ENCODE results near the gene SP140. TPM values are rescaled to one million over a fixed set of nuclear protein-coding genes. Genes with fewer than 3 reads are reported as not detected.

SP140 gene
- under 1 TPM; 0.32 to 0.59 (median 0.49) TPM for total RNA-seq
- under 1 TPM; 0.19 to 0.35 (median 0.23) TPM for polyA plus RNA-seq
- long read RNA-seq, donor 1, partial matches to known transcripts = 0 of 1 reads
- long read RNA-seq, donor 1, other reads (novel, unspliced or antisense) = 1 of 1 reads
- long read RNA-seq, donor 2, partial matches to known transcripts = 0 of 1 reads
- long read RNA-seq, donor 2, other reads (novel, unspliced or antisense) = 1 of 1 reads

- Histone ChIP-seq H3K9me3 (no peaks in the 10 kb centered on the region), H3K4me3 (no peak within 1 kb of the TSS), H3K4me1 (no peaks in the 10 kb centered on the region), H3K36me3 (ENCODE audit: insufficient read depth in 1 of 2, low read depth in 1 of 2) (no peaks in the 10 kb centered on the region), H3K27me3 (ENCODE audit: insufficient read depth in 3 of 3, low read length in 2 of 3) (no peaks in the 10 kb centered on the region), H3K27ac (no peak within 1 kb of the TSS)
- ATAC-seq (no peak), DNase-seq (peak in 1 of 2 donors; percentile 49)
- TF ChIP-seq CTCF (IDR thresholded peaks at IDR 0.05) = no peak
- intact Hi-C loops (cut with DNase I) = no loop called here
- WGBS, 3 donors = 74 to 79% (median 78%) methylated on average over 8 of the region's 8 CpGs
Observed at GRCh38 chr2:230225486-230225885, at the start of gene SP140. SP140 (plus strand) TSS chr2:230225736; CDS start chr2:230225845, 109 bp downstream.

GRCh38 chr2:230176996-230177395 is 48.5 kb upstream of the SP140 start:
- Histone ChIP-seq H3K4me3 (no peak overlapping the region), H3K4me1 (no peaks in the 10 kb centered on the region), H3K27me3 (ENCODE audit: insufficient read depth in 3 of 3, low read length in 2 of 3) (no peaks in the 10 kb centered on the region), H3K36me3 (ENCODE audit: insufficient read depth in 1 of 2, low read depth in 1 of 2) (peaks cover 0 to 49% of the 10 kb centered on the region in 2 donors), H3K9me3 (no peaks in the 10 kb centered on the region), H3K27ac (no peak overlapping the region)
- ATAC-seq (no peak), DNase-seq (no peak)
- 73 to 81% (median 76%) methylated on average over 3 of the region's 3 CpGs for WGBS, 3 donors
- intact Hi-C loops (cut with DNase I) = no loop called here
- TF ChIP-seq CTCF (IDR thresholded peaks at IDR 0.05) = no peak

GRCh38 chr2:230178546-230179485 is 46.7 kb upstream of the SP140 start:
- Histone ChIP-seq H3K27ac (no peak overlapping the region), H3K4me1 (no peaks in the 10 kb centered on the region), H3K9me3 (no peaks in the 10 kb centered on the region), H3K27me3 (ENCODE audit: insufficient read depth in 3 of 3, low read length in 2 of 3) (no peaks in the 10 kb centered on the region), H3K4me3 (no peak overlapping the region), H3K36me3 (ENCODE audit: insufficient read depth in 1 of 2, low read depth in 1 of 2) (peaks cover 3 to 60% of the 10 kb centered on the region in 2 donors)
- TF ChIP-seq CTCF (IDR thresholded peaks at IDR 0.05) = no peak
- intact Hi-C loops (cut with DNase I) = no loop called here
- 77 to 87% (median 86%) methylated on average over 7 of the region's 7 CpGs for WGBS, 3 donors
- ATAC-seq = no peak
- no peak for DNase-seq

GRCh38 chr2:230179907-230180306 is 45.6 kb upstream of the SP140 start:
- ATAC-seq (no peak), DNase-seq (no peak)
- Histone ChIP-seq H3K9me3 (no peaks in the 10 kb centered on the region), H3K27me3 (ENCODE audit: insufficient read depth in 3 of 3, low read length in 2 of 3) (no peaks in the 10 kb centered on the region), H3K4me1 (no peaks in the 10 kb centered on the region), H3K27ac (no peak overlapping the region), H3K4me3 (no peak overlapping the region), H3K36me3 (ENCODE audit: insufficient read depth in 1 of 2, low read depth in 1 of 2) (peaks cover 3 to 58% of the 10 kb centered on the region in 2 donors)
- WGBS, 3 donors = 79 to 87% (median 86%) methylated on average over 7 of the region's 7 CpGs
- intact Hi-C loops (cut with DNase I) = no loop called here
- no peak for TF ChIP-seq CTCF (IDR thresholded peaks at IDR 0.05)
